Measurements from ENCODE around the gene CPPED1.

CPPED1 gene

DNA sequence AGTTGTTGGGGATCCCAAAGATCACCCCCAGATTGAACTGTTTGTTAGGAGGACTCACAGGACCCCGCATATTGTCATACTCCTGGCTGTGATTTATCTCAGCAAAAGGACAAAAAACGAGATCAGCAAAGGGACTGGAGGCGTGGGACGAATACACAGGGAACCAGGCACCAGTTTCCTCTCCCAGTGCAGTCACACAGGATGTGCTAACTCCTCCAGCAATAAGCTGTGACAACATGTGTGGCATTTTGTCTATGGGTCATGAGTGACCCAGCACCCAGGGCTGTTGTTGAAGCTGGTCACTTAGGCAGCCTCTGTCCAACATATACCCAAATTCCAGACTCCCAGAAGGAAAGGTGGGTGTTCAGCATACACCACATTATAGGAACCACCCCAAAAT lies 60.9 kb downstream of the CPPED1 start:
- no peak for ATAC-seq (ENCODE audit: low read depth)
- H3K27ac ChIP-seq (ENCODE audit: poor library complexity, severe bottlenecking): no peak overlapping the region
- H3K4me1 ChIP-seq (ENCODE audit: insufficient read depth, poor library complexity, severe bottlenecking): no peaks in the 10 kb centered on the region
- H3K9me3 ChIP-seq (ENCODE audit: severe bottlenecking): peaks cover 3% of the 10 kb centered on the region
- TF ChIP-seq, protein P1, sequence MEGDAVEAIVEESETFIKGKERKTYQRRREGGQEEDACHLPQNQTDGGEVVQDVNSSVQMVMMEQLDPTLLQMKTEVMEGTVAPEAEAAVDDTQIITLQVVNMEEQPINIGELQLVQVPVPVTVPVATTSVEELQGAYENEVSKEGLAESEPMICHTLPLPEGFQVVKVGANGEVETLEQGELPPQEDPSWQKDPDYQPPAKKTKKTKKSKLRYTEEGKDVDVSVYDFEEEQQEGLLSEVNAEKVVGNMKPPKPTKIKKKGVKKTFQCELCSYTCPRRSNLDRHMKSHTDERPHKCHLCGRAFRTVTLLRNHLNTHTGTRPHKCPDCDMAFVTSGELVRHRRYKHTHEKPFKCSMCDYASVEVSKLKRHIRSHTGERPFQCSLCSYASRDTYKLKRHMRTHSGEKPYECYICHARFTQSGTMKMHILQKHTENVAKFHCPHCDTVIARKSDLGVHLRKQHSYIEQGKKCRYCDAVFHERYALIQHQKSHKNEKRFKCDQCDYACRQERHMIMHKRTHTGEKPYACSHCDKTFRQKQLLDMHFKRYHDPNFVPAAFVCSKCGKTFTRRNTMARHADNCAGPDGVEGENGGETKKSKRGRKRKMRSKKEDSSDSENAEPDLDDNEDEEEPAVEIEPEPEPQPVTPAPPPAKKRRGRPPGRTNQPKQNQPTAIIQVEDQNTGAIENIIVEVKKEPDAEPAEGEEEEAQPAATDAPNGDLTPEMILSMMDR (IDR thresholded peaks at IDR 0.05; ENCODE audit: poor library complexity, severe bottlenecking): no peak
- H3K27me3 ChIP-seq (ENCODE audit: insufficient read depth, poor library complexity, severe bottlenecking): no peaks in the 10 kb centered on the region
- no peak for DNase-seq (ENCODE audit: low spot score)
- no peaks in the 10 kb centered on the region for H3K36me3 ChIP-seq (ENCODE audit: low read depth)
- H3K4me3 ChIP-seq (ENCODE audit: severe bottlenecking): no peak overlapping the region

DNA sequence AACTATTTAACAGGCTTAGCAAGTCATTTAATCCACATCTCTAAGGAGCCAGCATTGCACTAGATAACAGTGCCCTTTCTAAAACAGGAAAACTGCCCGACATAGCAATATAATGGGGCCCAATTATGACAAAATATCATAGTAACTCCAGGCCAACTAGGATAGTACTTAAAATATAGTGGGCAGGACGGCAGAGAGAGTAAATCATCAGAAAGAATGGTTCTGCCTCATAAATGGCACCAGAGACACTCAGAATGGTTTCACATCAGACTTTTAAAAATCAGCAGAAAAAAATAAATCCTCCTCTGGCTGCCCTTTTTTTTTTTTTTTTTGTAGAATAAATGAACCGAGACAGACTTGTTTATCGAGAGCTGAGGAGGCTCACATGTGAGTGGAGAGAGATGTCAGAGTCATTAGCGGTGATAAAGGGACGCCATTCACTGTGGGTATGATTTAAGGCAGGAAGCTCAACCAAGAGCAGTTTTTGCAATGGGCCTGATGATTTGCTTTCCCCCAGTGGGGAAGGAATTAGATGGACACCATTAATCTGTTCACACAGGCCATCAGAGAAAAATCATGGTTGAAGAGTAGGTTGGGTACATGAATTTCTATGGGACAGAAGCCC lies 62.6 kb downstream of the CPPED1 start:
- H3K27ac ChIP-seq (ENCODE audit: poor library complexity, severe bottlenecking): no peak overlapping the region
- no peaks in the 10 kb centered on the region for H3K36me3 ChIP-seq (ENCODE audit: low read depth)
- TF ChIP-seq, protein P1 (IDR thresholded peaks at IDR 0.05; ENCODE audit: poor library complexity, severe bottlenecking): no peak

DNA sequence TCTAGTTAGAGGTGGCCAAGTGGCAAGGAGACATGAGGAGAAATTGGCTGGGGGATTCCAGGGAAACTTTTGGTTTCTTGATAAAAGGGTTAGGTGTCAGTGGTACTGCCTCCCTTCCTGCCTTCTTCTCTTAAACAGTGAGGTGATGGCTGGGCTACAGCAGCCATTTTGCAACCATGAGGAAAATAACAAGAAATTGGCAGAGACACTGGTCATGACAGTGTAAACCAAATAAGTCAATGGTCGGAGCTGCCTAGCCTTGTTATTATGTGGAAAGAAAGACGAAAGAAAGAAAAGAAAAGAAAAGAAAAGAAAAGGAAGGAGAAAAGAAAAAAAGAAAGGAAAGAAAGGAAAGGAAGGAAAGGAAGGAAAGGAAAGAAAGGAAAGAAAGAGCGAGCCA lies 63.9 kb downstream of the CPPED1 start:
- no peaks in the 10 kb centered on the region for H3K36me3 ChIP-seq (ENCODE audit: low read depth)
- no peak overlapping the region for H3K4me3 ChIP-seq (ENCODE audit: severe bottlenecking)
- no peak overlapping the region for H3K27ac ChIP-seq (ENCODE audit: poor library complexity, severe bottlenecking)
- H3K4me1 ChIP-seq (ENCODE audit: insufficient read depth, poor library complexity, severe bottlenecking): no peaks in the 10 kb centered on the region
- TF ChIP-seq, protein P1 (IDR thresholded peaks at IDR 0.05; ENCODE audit: poor library complexity, severe bottlenecking): no peak
- no peaks in the 10 kb centered on the region for H3K27me3 ChIP-seq (ENCODE audit: insufficient read depth, poor library complexity, severe bottlenecking)
- no peak for DNase-seq (ENCODE audit: low spot score)
- peaks cover under 1% of the 10 kb centered on the region for H3K9me3 ChIP-seq (ENCODE audit: severe bottlenecking)
- ATAC-seq (ENCODE audit: low read depth): no peak

More for the DNA sequence above, 62.6 kb downstream of the CPPED1 start:
- Histone ChIP-seq H3K27me3 (ENCODE audit: insufficient read depth, poor library complexity, severe bottlenecking) (no peaks in the 10 kb centered on the region), H3K4me1 (ENCODE audit: insufficient read depth, poor library complexity, severe bottlenecking) (no peaks in the 10 kb centered on the region), H3K4me3 (ENCODE audit: severe bottlenecking) (no peak overlapping the region), H3K9me3 (ENCODE audit: severe bottlenecking) (peaks cover 3% of the 10 kb centered on the region)
- ATAC-seq (ENCODE audit: low read depth) (no peak), DNase-seq (ENCODE audit: low spot score) (no peak)

DNA sequence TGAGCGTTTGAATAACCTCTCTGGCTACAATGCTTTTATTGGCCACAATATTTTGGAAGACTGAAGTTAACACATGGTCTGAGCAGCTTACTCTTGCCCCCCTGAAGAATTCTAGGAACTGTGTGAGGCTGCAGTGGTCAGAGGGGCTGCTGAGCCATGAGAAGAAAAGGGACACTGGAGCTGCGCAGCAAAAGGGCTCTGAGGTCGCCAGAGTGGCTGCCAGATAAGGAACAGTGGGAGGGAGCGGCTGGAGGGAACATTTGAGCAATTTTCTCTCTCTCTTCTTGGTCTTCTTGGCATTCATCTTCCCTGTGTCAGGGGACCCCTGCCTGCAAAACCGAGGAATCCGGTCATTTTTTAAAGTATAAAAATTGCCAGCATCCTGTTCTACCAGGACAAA lies 66.1 kb downstream of the CPPED1 start:
- Histone ChIP-seq H3K36me3 (ENCODE audit: low read depth) (no peaks in the 10 kb centered on the region), H3K27me3 (ENCODE audit: insufficient read depth, poor library complexity, severe bottlenecking) (no peaks in the 10 kb centered on the region), H3K4me1 (ENCODE audit: insufficient read depth, poor library complexity, severe bottlenecking) (no peaks in the 10 kb centered on the region), H3K9me3 (ENCODE audit: severe bottlenecking) (peaks cover 4% of the 10 kb centered on the region), H3K4me3 (ENCODE audit: severe bottlenecking) (no peak overlapping the region), H3K27ac (ENCODE audit: poor library complexity, severe bottlenecking) (no peak overlapping the region)
- TF ChIP-seq, protein P1 (IDR thresholded peaks at IDR 0.05; ENCODE audit: poor library complexity, severe bottlenecking): no peak
- ATAC-seq (ENCODE audit: low read depth) (no peak), DNase-seq (ENCODE audit: low spot score) (no peak)

DNA sequence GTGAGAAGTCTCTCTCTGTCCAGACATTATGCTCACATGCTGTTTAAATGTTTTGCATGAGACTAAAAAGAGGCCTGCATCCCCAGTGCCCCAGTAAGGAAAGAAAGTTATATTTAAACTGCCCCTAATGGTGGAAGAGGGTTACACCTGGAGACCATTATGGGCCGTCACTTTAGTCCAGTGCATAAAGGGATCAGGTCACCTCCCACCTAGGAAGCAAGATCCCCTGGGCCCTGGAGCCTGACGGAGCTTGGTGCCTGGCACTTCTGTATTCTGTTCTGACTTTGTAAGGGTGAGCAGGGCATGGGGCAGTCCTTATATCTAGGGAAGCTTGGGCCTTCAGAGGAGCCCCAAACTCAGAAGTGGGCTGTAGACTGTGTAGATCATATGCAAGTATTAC lies 67.9 kb downstream of the CPPED1 start:
- no peaks in the 10 kb centered on the region for H3K27me3 ChIP-seq (ENCODE audit: insufficient read depth, poor library complexity, severe bottlenecking)
- ATAC-seq (ENCODE audit: low read depth): no peak
- TF ChIP-seq, protein P1 (IDR thresholded peaks at IDR 0.05; ENCODE audit: poor library complexity, severe bottlenecking): no peak
- peaks cover 4% of the 10 kb centered on the region for H3K9me3 ChIP-seq (ENCODE audit: severe bottlenecking)
- no peaks in the 10 kb centered on the region for H3K4me1 ChIP-seq (ENCODE audit: insufficient read depth, poor library complexity, severe bottlenecking)
- H3K36me3 ChIP-seq (ENCODE audit: low read depth): no peaks in the 10 kb centered on the region
- no peak overlapping the region for H3K4me3 ChIP-seq (ENCODE audit: severe bottlenecking)
- DNase-seq (ENCODE audit: low spot score): no peak
- H3K27ac ChIP-seq (ENCODE audit: poor library complexity, severe bottlenecking): no peak overlapping the region

All from RWPE2 (cell line).